ENCODE results near the gene NAT8.
"Not testable (repeated sequence)": the region's sequence is repeated elsewhere in the genome, so short reads cannot be mapped to it uniquely, and the experiment has no call there.

DNA sequence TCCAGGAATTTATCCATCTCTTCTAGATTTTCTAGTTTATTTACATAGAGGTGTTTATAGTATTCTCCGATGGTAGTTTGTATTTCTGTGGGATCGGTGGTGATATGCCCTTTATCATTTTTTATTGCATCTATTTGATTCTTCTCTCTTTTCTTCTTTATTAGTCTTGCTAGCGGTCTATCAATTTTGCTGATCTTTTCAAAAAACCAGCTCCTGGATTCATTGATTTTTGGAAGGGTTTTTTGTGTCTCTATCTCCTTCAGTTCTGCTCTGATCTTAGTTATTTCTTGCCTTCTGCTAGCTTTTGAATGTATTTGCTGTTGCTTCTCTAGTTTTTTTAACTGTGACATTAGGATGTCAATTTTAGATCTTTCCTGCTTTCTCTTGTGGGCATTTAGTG, 25.0 kb upstream of the NAT8 start:
- TF ChIP-seq, protein P1, sequence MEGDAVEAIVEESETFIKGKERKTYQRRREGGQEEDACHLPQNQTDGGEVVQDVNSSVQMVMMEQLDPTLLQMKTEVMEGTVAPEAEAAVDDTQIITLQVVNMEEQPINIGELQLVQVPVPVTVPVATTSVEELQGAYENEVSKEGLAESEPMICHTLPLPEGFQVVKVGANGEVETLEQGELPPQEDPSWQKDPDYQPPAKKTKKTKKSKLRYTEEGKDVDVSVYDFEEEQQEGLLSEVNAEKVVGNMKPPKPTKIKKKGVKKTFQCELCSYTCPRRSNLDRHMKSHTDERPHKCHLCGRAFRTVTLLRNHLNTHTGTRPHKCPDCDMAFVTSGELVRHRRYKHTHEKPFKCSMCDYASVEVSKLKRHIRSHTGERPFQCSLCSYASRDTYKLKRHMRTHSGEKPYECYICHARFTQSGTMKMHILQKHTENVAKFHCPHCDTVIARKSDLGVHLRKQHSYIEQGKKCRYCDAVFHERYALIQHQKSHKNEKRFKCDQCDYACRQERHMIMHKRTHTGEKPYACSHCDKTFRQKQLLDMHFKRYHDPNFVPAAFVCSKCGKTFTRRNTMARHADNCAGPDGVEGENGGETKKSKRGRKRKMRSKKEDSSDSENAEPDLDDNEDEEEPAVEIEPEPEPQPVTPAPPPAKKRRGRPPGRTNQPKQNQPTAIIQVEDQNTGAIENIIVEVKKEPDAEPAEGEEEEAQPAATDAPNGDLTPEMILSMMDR (IDR thresholded peaks at IDR 0.05), result not testable (repeated sequence)
- not testable (repeated sequence) for TF ChIP-seq POLR2A (IDR thresholded peaks at IDR 0.05)
